ENCODE results near the gene PEAK1.

Gene PEAK1

GRCh38 chr15:77057685-77058084, 362.2 kb downstream of the PEAK1 start:
- no peaks in the 10 kb centered on the region for H4K20me1 ChIP-seq (ENCODE audit: low read depth, low read length)
- H3K27me3 ChIP-seq (ENCODE audit: low read length), result no peaks in the 10 kb centered on the region
- TF ChIP-seq EZH2phosphoT487 (conservative IDR thresholded peaks at IDR 0.05; ENCODE audit: low read length), result no peak
- no peak for TF ChIP-seq CTCF (IDR thresholded peaks at IDR 0.05; ENCODE audit: insufficient read depth, low read length, poor library complexity, severe bottlenecking)
- H3K9me3 ChIP-seq (ENCODE audit: insufficient read depth, low read length), result no peaks in the 10 kb centered on the region
- H3K9me2 ChIP-seq (replicated peaks; ENCODE audit: insufficient read depth, low read length), result no peaks in the 10 kb centered on the region
- no peak overlapping the region for H3K27ac ChIP-seq (ENCODE audit: low read depth, low read length)
- no peaks in the 10 kb centered on the region for H3K79me2 ChIP-seq (ENCODE audit: insufficient read depth, low read length)
- H3K4me3 ChIP-seq (ENCODE audit: insufficient read depth, low read length, poor library complexity, severe bottlenecking), result no peak overlapping the region
- no peak overlapping the region for H3K9ac ChIP-seq (ENCODE audit: low read length)
- no peaks in the 10 kb centered on the region for H3K36me3 ChIP-seq (ENCODE audit: low read length)
- no peak overlapping the region for H3K4me2 ChIP-seq (ENCODE audit: low read depth, low read length, poor library complexity, severe bottlenecking)
- no peaks in the 10 kb centered on the region for H3F3A ChIP-seq (ENCODE audit: insufficient read depth)
- no peak overlapping the region for H2AFZ ChIP-seq (ENCODE audit: low read depth, low read length, severe bottlenecking)

- H3K27me3 ChIP-seq (ENCODE audit: low read length), result no peaks in the 10 kb centered on the region
- TF ChIP-seq CTCF (IDR thresholded peaks at IDR 0.05; ENCODE audit: insufficient read depth, low read length, poor library complexity, severe bottlenecking) (no peak), EZH2phosphoT487 (conservative IDR thresholded peaks at IDR 0.05; ENCODE audit: low read length) (no peak)
- no peak overlapping the region for H3K27ac ChIP-seq (ENCODE audit: low read depth, low read length)
- H3K36me3 ChIP-seq (ENCODE audit: low read length), result no peaks in the 10 kb centered on the region
- H3K9me3 ChIP-seq (ENCODE audit: insufficient read depth, low read length), result no peaks in the 10 kb centered on the region
- no peak overlapping the region for H2AFZ ChIP-seq (ENCODE audit: low read depth, low read length, severe bottlenecking)
- no peak overlapping the region for H3K9ac ChIP-seq (ENCODE audit: low read length)
- H4K20me1 ChIP-seq (ENCODE audit: low read depth, low read length), result no peaks in the 10 kb centered on the region
- no peaks in the 10 kb centered on the region for H3K9me2 ChIP-seq (replicated peaks; ENCODE audit: insufficient read depth, low read length)
- no peak overlapping the region for H3K4me2 ChIP-seq (ENCODE audit: low read depth, low read length, poor library complexity, severe bottlenecking)
- no peaks in the 10 kb centered on the region for H3F3A ChIP-seq (ENCODE audit: insufficient read depth)
- H3K4me3 ChIP-seq (ENCODE audit: insufficient read depth, low read length, poor library complexity, severe bottlenecking), result no peak overlapping the region
- H3K79me2 ChIP-seq (ENCODE audit: insufficient read depth, low read length), result no peaks in the 10 kb centered on the region
Measured at GRCh38 chr15:77057072-77057471, 362.8 kb downstream of the PEAK1 start.

- H3K36me3 ChIP-seq (ENCODE audit: low read length), result no peaks in the 10 kb centered on the region
- no peaks in the 10 kb centered on the region for H3K79me2 ChIP-seq (ENCODE audit: insufficient read depth, low read length)
Measured at GRCh38 chr15:77053709-77054108, 366.2 kb downstream of the PEAK1 start.

More at GRCh38 chr15:77053709-77054108, 366.2 kb downstream of the PEAK1 start:
- Histone ChIP-seq H3K4me3 (ENCODE audit: insufficient read depth, low read length, poor library complexity, severe bottlenecking) (no peak overlapping the region), H3K9me3 (ENCODE audit: insufficient read depth, low read length) (no peaks in the 10 kb centered on the region), H3K27ac (ENCODE audit: low read depth, low read length) (no peak overlapping the region), H2AFZ (ENCODE audit: low read depth, low read length, severe bottlenecking) (no peak overlapping the region), H3K27me3 (ENCODE audit: low read length) (no peaks in the 10 kb centered on the region), H3K9me2 (replicated peaks; ENCODE audit: insufficient read depth, low read length) (no peaks in the 10 kb centered on the region), H3K4me2 (ENCODE audit: low read depth, low read length, poor library complexity, severe bottlenecking) (no peak overlapping the region), H3K9ac (ENCODE audit: low read length) (no peak overlapping the region), H4K20me1 (ENCODE audit: low read depth, low read length) (no peaks in the 10 kb centered on the region), H3F3A (ENCODE audit: insufficient read depth) (no peaks in the 10 kb centered on the region)
- TF ChIP-seq EZH2phosphoT487 (conservative IDR thresholded peaks at IDR 0.05; ENCODE audit: low read length) (no peak), CTCF (IDR thresholded peaks at IDR 0.05; ENCODE audit: insufficient read depth, low read length, poor library complexity, severe bottlenecking) (no peak)

Measured in SU-DHL-6 (cell line).